ENCODE measurements around the gene CEMIP. TPM values are rescaled to one million over a fixed set of nuclear protein-coding genes. Genes with fewer than 3 reads are reported as not detected.

CEMIP gene
- total RNA-seq, 4 donors from 2014 or later, result 0.21 to 1.4 (median 1.2) TPM; not detected in 1

- peaks cover 0 to 44% (median 4%) of the 10 kb centered on the region in 4 donors for H3K4me1 ChIP-seq
- H3K36me3 ChIP-seq, result peaks cover 0 to 35% (median 3%) of the 10 kb centered on the region in 3 donors
- no peaks in the 10 kb centered on the region for H3K9me3 ChIP-seq
- H3K4me3 ChIP-seq, result no peak overlapping the region
- no peak for DNase-seq (ENCODE audit: low spot score in 2 of 2)
- WGBS, 2 donors, result 79 to 85% methylated on average over 2 of the region's 2 CpGs
- TF ChIP-seq POLR2A (IDR thresholded peaks at IDR 0.05) (no peak), EP300 (IDR thresholded peaks at IDR 0.05) (no peak), CTCF (IDR thresholded peaks at IDR 0.05) (no peak)
- no peak overlapping the region for H3K27ac ChIP-seq
- H3K27me3 ChIP-seq, result no peaks in the 10 kb centered on the region
Observed at GRCh38 chr15:80982205-80982604, 203.0 kb downstream of the CEMIP start.

DNA sequence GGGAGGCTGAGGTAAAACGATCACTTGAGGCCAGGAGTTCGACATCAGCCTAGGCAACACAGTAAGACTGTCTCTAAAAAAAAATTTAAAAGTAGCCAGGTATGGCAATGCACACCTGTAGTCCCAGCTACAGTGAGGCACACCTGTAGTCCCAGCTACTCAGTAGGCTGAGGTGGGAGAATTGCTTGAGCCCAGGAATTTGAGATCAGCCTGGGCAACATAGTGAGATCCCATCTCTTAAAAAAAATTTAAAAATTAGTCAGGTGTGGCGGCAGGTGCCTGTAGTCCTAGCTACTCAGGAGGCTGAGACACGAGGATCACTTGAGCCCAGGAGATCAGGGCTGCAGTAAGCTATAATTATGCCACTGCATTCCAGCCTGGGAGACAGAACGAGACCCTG lies 203.7 kb downstream of the CEMIP start:
- peaks cover 0 to 44% (median 3%) of the 10 kb centered on the region in 4 donors for H3K4me1 ChIP-seq
- no peaks in the 10 kb centered on the region for H3K9me3 ChIP-seq
- TF ChIP-seq CTCF (IDR thresholded peaks at IDR 0.05) (no peak), POLR2A (IDR thresholded peaks at IDR 0.05) (no peak), EP300 (IDR thresholded peaks at IDR 0.05) (no peak)
- H3K27me3 ChIP-seq, result no peaks in the 10 kb centered on the region
- 72 to 78% methylated on average over 5 of the region's 5 CpGs for WGBS, 2 donors
- no peak overlapping the region for H3K4me3 ChIP-seq
- peaks cover 0 to 35% (median 3%) of the 10 kb centered on the region in 3 donors for H3K36me3 ChIP-seq
- DNase-seq (ENCODE audit: low spot score in 2 of 2), result no peak
- no peak overlapping the region for H3K27ac ChIP-seq

DNA sequence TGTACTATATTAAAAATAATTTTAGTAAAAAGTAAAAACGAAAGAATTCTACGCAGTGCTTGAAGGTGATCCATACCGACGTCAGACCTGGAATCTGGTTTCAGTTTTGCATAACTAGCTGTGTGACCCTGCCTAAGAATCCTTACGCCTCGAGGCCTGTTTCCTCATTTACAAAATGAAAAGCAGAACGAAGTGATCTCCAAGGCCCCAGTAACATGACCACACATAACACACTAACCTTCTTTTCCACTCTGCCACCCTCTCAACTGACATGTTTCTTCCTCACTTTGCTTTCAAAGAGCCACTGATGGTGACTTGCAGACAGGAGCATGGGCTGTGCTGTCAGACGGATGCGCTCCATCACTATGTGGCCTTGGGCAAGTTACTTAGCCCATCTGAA lies 205.7 kb downstream of the CEMIP start:
- peaks cover 0 to 51% (median 10%) of the 10 kb centered on the region in 4 donors for H3K4me1 ChIP-seq

GRCh38 chr15:80985981-80986380 lies 206.8 kb downstream of the CEMIP start:
- no peaks in the 10 kb centered on the region for H3K27me3 ChIP-seq
- no peak overlapping the region for H3K4me3 ChIP-seq
- TF ChIP-seq POLR2A (IDR thresholded peaks at IDR 0.05) (no peak), EP300 (IDR thresholded peaks at IDR 0.05) (no peak), CTCF (IDR thresholded peaks at IDR 0.05) (no peak)
- H3K9me3 ChIP-seq, result no peaks in the 10 kb centered on the region
- H3K36me3 ChIP-seq, result peaks cover 0 to 8% (median 0%) of the 10 kb centered on the region in 3 donors
- no peak overlapping the region for H3K27ac ChIP-seq
- no peak for DNase-seq (ENCODE audit: low spot score in 2 of 2)
- 89 to 90% methylated on average over 5 of the region's 5 CpGs for WGBS, 2 donors
- H3K4me1 ChIP-seq, result peaks cover 0 to 60% (median 18%) of the 10 kb centered on the region in 4 donors

More for the DNA sequence above, 205.7 kb downstream of the CEMIP start:
- Histone ChIP-seq H3K36me3 (peaks cover 0 to 17% (median under 1%) of the 10 kb centered on the region in 3 donors), H3K27ac (peak overlapping the region in 2 of 4 donors; percentile 44 to 66), H3K4me3 (no peak overlapping the region), H3K9me3 (no peaks in the 10 kb centered on the region), H3K27me3 (no peaks in the 10 kb centered on the region)
- DNase-seq (ENCODE audit: low spot score in 2 of 2), result no peak
- no peak for TF ChIP-seq CTCF (IDR thresholded peaks at IDR 0.05)
- peak in 1 of 2 donors; percentile 15 for TF ChIP-seq POLR2A (IDR thresholded peaks at IDR 0.05)
- peak in 1 of 2 donors; percentile 53 for TF ChIP-seq EP300 (IDR thresholded peaks at IDR 0.05)
- 63 to 69% methylated on average over 9 of the region's 9 CpGs for WGBS, 2 donors

DNA sequence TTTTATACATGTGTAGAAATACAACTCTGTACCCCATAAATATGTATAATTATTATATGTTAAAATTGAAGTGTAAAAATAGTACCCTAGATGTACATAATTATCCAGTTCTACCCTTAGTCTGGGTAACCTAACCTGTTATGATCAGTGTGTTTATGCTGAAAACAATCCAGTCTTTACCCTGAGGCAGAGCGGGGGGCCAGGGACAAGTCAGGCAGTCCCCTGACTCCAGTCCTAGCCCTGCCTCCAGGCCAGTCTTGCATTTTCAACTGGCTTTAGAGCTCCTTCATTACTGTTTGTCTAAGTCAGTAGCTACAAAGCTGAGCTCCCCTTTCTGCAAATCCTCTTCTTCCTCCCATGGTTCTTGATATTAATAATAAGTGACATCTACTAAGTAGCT lies 207.3 kb downstream of the CEMIP start:
- H3K4me1 ChIP-seq, result peaks cover 0 to 66% (median 21%) of the 10 kb centered on the region in 4 donors
- H3K27me3 ChIP-seq, result no peaks in the 10 kb centered on the region
- no peaks in the 10 kb centered on the region for H3K9me3 ChIP-seq
- TF ChIP-seq CTCF (IDR thresholded peaks at IDR 0.05) (no peak), POLR2A (IDR thresholded peaks at IDR 0.05) (no peak)
- WGBS, 2 donors, result 89 to 95% methylated on average over 1 of the region's 1 CpG
- peaks cover 0 to 5% (median 0%) of the 10 kb centered on the region in 3 donors for H3K36me3 ChIP-seq
- H3K4me3 ChIP-seq, result no peak overlapping the region
- no peak for DNase-seq (ENCODE audit: low spot score in 2 of 2)
- H3K27ac ChIP-seq, result no peak overlapping the region
